BJ (cell line): ENCODE measurements around the gene WDFY3. TPM values are rescaled to one million over a fixed set of nuclear protein-coding genes. Genes with fewer than 3 reads are reported as not detected.

ENCODE experiments used
- CTCF ChIA-PET: fragments of 350-600 bp; formaldehyde crosslinking; extraction: SDS; loops from one replicate; lab custom pipeline; 2021; ENCODE audit warnings: antibody characterized with exemption, inconsistent platforms; lab: Yijun Ruan, JAX
- POLR2A ChIA-PET: fragments of 300-600 bp; sonication (Branson Sonifier 250); formaldehyde crosslinking; extraction: SDS; loops from one replicate; lab custom pipeline; 2021; ENCODE audit warnings: antibody characterized with exemption; lab: Charles Lee
- DNase-seq: peaks from one replicate; pipeline ENCODE4 v3.0.0-alpha.2; 2011; ENCODE audit warnings: low read depth
- H3K27me3 ChIP-seq: 2 replicates; pipeline ENCODE4 v1.6.0; 2011; ENCODE audit warnings: low read length; ENCODE audit not compliant: control insufficient read depth, insufficient read depth
- H3K36me3 ChIP-seq: 2 replicates; pipeline ENCODE4 v1.5.1; 2011; ENCODE audit warnings: low read length; ENCODE audit not compliant: control insufficient read depth, insufficient read depth
- H3K4me3 ChIP-seq: 2 replicates; pipeline ENCODE4 v1.5.1; 2011; ENCODE audit warnings: low read depth, mild to moderate bottlenecking, control low read depth, low read length
- polyA plus RNA-seq: library from polyadenylated mRNA; depleted of rRNA; stranded (reverse); fragments of >200 nt; gene quantifications from 2 replicates; pipeline ENCODE4 v1.2.3, GENCODE V29; 2011
- TF ChIP-seq, protein P1 (sequence below): IDR thresholded peaks from 2 replicates; pipeline ENCODE4 v1.5.1; 2011; ENCODE audit warnings: low read depth, mild to moderate bottlenecking, control low read depth, inconsistent platforms, low read length, moderate library complexity; ENCODE audit not compliant: insufficient read depth

The WDFY3 gene
- polyA plus RNA-seq, 1 experiment = 28.8 TPM

GRCh38 chr4:84907145-84907544, 59.3 kb downstream of the WDFY3 start:
- ChIA-PET CTCF (no interaction called here), POLR2A (no interaction called here)
- TF ChIP-seq, protein P1, sequence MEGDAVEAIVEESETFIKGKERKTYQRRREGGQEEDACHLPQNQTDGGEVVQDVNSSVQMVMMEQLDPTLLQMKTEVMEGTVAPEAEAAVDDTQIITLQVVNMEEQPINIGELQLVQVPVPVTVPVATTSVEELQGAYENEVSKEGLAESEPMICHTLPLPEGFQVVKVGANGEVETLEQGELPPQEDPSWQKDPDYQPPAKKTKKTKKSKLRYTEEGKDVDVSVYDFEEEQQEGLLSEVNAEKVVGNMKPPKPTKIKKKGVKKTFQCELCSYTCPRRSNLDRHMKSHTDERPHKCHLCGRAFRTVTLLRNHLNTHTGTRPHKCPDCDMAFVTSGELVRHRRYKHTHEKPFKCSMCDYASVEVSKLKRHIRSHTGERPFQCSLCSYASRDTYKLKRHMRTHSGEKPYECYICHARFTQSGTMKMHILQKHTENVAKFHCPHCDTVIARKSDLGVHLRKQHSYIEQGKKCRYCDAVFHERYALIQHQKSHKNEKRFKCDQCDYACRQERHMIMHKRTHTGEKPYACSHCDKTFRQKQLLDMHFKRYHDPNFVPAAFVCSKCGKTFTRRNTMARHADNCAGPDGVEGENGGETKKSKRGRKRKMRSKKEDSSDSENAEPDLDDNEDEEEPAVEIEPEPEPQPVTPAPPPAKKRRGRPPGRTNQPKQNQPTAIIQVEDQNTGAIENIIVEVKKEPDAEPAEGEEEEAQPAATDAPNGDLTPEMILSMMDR = no peak
- no peak for DNase-seq
- H3K27me3 ChIP-seq = no peaks in the 10 kb centered on the region
- peaks cover 1% of the 10 kb centered on the region; the same call in 1 of the 2 replicates for H3K36me3 ChIP-seq
- H3K4me3 ChIP-seq = no peak overlapping the region

DNA sequence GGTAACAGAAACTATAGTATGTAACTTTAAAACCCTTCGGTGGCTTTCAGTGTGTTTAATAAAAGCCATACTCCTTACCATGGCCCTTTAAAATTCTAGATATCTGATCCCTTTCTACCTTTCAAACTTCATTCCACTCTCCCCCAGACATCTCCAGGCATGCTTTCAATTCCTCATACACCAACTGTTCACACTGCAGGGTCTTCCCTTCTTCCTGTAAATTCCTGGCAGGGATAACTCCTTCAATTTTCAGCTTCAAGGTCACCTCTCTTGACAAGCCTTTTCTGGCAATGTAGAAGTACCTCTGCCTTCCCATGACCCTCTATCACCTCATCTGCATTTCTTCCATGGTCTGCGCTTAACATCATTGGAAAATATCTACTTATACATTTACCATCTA, 60.8 kb downstream of the WDFY3 start:
- Histone ChIP-seq H3K27me3 (no peaks in the 10 kb centered on the region), H3K36me3 (peaks cover 3% of the 10 kb centered on the region; the same call in 1 of the 2 replicates), H3K4me3 (no peak overlapping the region)
- POLR2A ChIA-PET = no interaction called here
- TF ChIP-seq, protein P1 = no peak
- CTCF ChIA-PET = interaction anchor here (1.8 kb wide), 1 partner anchor 9 kb away, joined by 4 read pairs; no protein-coding TSS in a partner anchor
- DNase-seq = no peak

DNA sequence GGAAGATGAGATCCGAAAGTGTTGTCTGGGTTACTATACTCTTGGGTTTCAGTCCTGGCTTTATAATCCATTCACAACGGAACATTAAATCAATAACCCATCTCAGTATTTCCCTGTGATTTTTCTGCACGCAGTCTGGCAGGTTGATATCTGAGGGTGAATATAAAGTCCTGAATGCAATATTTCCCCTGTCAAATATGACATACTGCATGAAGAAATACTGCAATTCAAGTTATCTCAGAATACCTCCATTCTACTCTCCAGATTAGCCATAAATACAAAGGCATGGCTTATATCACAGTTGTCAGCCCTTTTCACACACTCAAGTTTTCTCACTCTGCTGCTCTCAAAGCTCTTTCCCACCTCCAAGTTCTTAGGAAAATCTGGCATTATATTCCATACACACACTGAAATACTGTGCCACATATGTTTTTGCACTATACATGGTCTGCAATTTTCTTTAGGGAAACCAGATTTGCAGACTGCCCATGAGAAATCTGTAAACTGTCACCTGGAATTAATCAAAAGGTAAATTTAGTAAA, 64.7 kb downstream of the WDFY3 start:
- TF ChIP-seq, protein P1 = no peak
- H3K27me3 ChIP-seq = no peaks in the 10 kb centered on the region
- POLR2A ChIA-PET = no interaction called here
- H3K36me3 ChIP-seq = peaks cover 3% of the 10 kb centered on the region; the same call in 1 of the 2 replicates
- CTCF ChIA-PET = no interaction called here
- H3K4me3 ChIP-seq = no peak overlapping the region
- no peak for DNase-seq

DNA sequence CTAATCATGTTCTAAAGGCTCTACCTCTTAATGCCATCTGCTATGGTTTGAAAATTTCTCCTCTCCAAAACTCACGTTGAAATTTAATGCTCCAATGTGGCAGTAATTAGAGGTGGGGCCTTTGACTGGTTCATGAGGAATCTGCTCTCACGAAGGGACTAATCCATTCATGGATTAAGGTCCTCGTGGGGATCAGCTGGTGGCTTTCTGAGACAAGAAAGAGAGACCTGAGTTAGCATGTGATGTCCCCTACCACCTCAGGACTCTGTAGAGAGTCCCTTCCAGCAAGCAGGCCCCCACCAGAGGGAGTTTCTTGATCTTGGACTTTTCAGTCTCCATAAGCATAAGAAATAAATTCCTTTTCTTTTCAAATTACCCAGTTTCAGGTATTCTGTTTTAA, 65.3 kb downstream of the WDFY3 start:
- DNase-seq = no peak
- POLR2A ChIA-PET = no interaction called here
- Histone ChIP-seq H3K4me3 (no peak overlapping the region), H3K36me3 (peaks cover 3% of the 10 kb centered on the region; the same call in 1 of the 2 replicates), H3K27me3 (no peaks in the 10 kb centered on the region)
- TF ChIP-seq, protein P1 = no peak
- CTCF ChIA-PET = no interaction called here

- ChIA-PET POLR2A (no interaction called here), CTCF (interaction anchor here (0.6 kb wide), 1 partner anchor 221 kb away, joined by 3 read pairs; no protein-coding TSS in a partner anchor)
- no peaks in the 10 kb centered on the region for H3K27me3 ChIP-seq
- DNase-seq = no peak
- H3K4me3 ChIP-seq = no peak overlapping the region
- TF ChIP-seq, protein P1 = no peak
- H3K36me3 ChIP-seq = peaks cover 3% of the 10 kb centered on the region; the same call in 1 of the 2 replicates
These were observed 66.9 kb downstream of the WDFY3 start for GRCh38 chr4:84899616-84900015.
